Activated CD4-positive, alpha-beta T cell treated with anti-CD3 and anti-CD28 coated beads, Interleukin-2, amount 50 U/mL, for 4 hours (primary cell): ENCODE measurements around the gene ULK4.
"Not testable (repeated sequence)": the region's sequence is repeated elsewhere in the genome, so short reads cannot be mapped to it uniquely, and the experiment has no call there.

ENCODE experiments used
- DNase-seq, 2 experiments: peaks; one replicate each; pipeline ENCODE4 v3.0.0-alpha.2; 2020

Gene ULK4

DNA sequence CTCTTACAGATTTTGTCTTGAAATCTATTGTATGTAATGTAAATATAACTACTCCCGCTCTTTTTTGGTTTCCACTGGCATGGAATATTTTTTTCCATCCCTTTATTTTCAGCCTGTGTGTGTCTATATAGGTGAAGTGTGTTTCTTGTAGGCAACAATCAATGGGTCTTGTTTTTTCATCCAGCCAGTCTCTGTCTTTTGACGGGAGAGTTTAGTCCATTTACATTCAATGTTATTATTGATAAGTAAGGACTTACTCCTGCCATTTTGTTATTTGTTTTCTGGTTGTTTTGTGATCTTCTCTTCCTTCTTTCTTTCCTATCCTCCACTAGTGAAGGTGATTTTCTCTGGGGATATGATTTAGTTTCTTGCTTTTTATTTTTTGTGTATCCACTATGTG, 101.4 kb downstream of the ULK4 start:
- not testable (repeated sequence) for DNase-seq

DNA sequence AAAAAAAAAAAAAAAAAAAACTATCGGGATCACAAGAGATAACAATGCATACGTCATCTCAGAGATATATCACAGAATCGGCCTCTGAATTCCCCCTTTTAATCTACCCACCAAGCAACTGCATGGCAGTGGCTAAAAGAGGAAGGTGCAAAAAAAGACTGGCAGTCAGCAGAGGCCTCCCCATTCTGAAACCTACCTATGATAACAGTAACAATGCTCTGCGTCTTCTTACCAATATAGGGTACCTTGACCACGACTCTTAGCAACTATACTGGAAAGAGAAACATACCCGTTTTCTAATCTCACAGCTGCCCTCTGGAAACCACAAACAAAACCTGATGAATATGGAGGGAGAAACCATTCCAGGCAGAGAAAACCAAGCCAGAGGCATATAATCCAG, 106.9 kb downstream of the ULK4 start:
- DNase-seq, result no peak

DNA sequence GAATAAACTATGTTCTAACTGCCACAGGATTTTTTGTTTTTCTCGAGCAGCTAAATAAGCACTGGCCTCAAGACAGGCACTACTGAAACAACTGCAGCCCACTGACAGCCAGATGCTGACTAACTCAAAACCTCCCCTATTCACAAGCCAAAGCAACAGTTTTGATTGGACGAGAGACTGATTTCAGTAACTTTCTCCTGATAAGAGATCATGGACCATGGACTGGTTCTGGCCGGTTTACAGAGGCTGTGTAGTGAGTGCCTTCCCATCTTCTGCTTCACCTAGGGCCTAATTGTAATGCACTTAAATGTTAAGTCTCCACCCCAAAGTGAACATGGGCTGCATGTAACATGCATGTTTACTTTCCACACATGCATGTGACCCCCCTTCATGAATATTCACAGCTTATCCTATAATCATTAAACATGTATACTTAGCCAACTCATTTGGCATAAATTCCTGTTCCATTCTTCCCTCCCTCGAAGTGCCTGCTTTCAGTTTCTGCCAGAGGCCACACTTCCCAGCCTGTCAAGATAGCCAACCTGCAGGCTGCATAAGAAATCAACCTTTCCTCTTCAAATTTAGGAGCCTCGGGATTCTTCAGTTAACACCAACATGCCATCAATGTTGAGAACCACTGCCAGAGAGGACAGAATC, 108.2 kb downstream of the ULK4 start:
- DNase-seq, result no peak

DNA sequence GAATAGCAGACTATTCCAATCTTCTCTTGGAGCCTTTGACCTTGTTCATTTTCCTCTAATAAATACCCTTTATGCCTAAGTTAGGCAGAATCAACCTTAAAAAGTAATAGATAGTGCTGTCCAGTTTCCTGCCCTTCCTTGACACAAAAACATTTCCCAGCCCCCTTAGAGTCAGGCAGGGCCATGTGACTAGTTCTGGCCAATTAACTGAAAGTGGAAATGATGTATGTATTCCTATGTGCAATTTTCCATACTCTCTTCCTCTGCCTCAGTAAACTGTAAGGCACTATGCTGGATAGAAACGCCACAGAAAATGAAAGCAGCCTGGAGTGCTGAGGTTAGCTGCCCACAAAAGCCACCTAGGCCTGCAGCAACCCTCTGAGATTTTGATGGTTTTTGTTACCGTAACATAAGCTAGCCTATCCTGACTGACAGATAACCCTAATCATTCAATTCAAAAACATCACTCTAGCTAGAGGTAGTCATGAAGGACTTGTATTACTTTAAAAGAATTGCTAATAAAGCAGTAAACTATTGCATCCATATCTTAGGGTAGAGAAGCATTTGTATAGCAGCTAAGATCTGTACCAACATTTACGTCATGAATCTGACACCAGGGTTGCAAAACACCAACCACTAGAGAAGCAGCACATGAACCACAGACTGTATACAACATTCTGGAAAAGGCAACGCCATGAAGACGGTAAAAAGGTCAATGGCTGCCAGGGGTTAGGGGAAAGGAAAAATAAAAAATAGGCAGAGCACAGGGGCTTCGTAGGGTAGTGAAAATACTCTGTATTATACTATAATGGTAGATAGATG, 112.9 kb downstream of the ULK4 start:
- DNase-seq, result no peak

DNA sequence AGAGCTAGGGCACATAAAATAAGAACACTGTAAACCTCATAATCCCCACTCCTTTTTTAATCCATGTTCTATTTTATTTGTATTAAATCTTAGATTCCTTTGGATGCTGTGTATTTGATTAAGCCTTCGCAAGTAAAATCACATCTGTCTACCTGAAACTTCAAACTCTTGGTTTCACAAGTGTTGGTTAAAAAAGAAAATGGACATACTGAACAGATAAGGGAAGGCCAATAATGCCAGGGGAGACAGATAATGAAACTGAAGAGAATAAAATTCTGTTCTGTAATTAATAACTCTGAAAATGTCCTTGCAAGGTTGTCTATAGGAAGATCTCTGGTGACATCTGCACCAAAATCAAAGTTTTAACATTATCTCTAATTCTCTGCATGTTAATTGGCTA, 114.2 kb downstream of the ULK4 start:
- DNase-seq, result no peak

DNA sequence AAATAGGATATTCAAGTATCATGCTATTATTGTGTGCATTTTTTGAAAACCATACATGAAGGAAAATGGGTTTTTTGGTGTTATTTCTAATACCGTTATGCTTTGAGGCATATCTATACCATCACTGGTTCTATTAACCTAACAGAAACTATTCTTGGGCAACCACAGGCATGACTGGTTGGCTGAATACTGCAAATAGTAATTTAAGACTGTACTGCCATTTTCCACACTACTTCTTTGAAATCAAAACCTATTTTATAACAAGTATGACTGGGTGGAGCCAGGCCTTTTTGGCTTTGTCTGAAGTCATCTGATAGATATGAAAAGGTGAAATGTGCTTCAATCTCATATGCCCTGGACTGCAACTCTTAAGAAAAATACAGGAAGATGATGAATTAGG, 115.1 kb downstream of the ULK4 start:
- DNase-seq, result no peak

GRCh38 chr3:41845826-41846225, 116.1 kb downstream of the ULK4 start:
- DNase-seq, result no peak

GRCh38 chr3:41844256-41844655, 117.6 kb downstream of the ULK4 start:
- DNase-seq, result not testable (repeated sequence)

DNA sequence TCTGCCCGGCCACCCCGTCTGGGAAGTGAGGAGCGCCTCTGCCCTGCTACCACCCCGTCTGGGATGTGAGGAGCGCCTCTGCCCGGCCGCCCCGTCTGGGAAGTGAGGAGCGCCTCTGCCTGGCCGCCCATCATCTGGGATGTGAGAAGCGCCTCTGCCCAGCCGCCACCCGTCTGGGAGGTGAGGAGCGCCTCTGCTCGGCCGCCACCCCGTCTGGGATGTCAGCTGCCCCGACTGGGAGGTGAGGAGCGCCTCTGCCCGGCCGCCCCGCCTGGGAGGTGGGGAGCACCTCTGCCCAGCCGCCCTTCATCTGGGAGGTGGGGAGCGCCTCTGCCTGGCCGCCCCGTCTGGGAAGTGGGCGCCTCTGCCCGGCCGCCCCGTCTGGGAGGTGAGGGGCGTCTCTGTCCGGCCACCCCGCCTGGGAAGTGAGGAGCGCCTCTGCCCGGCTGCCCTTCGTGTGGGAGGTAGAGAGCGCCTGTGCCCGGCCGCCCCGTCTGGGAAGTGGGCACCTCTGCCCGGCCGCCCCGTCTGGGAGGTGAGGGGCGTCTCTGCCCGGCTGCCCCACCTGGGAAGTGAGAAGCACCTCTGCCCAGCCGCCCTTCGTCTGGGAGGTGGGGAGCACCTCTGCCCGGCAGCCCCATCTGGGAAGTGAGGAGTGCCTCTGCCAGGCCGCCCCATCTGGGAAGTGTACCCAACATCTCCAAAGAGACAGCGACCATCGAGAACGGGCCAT, 120.8 kb downstream of the ULK4 start:
- DNase-seq, result not testable (repeated sequence)

GRCh38 chr3:41836360-41837134, 125.4 kb downstream of the ULK4 start:
- DNase-seq, result no peak

DNA sequence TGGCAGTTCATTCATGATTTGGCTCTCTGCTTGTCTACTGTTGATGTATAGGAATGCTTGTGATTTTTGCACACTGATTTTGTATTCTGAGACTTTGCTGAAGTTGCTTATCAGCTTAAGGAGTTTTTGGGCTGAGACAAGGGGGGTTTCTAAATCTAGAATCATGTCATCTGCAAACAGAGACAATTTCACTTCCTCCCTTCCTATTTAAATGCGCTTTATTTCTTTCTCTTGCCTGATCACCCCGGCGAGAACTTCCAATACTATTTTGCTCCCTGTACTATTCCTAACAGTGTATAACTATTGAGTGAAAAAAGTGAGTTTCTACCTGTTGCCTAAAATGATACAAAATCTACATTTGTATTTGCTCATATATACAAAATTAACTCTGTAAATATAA, 128.3 kb downstream of the ULK4 start:
- no peak for DNase-seq

- DNase-seq, result no peak
Observed at GRCh38 chr3:41819236-41819635, 142.7 kb downstream of the ULK4 start.

- no peak for DNase-seq
Observed at GRCh38 chr3:41808618-41809017, 153.3 kb downstream of the ULK4 start.

DNA sequence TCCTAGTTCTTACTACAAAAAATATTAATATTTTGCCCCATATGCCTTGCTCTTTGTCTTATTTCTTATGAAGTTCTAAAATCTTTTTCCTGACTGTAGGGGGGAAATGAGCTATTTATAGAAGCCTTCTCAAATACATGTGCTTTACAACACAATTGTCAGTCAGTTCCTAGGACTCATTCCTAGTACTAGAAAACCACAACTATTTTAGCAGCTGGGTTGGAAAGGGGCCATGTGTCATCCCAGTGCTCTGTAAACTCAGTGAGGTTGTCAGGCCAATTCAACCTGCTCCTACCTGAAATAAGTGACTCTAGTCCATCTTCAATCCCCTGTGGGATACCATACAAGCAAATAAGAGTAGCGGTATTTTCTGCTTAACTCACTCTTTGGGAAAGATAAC, 153.8 kb downstream of the ULK4 start:
- no peak for DNase-seq

- DNase-seq, result no peak
Observed at GRCh38 chr3:41794748-41795589, 166.9 kb downstream of the ULK4 start.

DNA sequence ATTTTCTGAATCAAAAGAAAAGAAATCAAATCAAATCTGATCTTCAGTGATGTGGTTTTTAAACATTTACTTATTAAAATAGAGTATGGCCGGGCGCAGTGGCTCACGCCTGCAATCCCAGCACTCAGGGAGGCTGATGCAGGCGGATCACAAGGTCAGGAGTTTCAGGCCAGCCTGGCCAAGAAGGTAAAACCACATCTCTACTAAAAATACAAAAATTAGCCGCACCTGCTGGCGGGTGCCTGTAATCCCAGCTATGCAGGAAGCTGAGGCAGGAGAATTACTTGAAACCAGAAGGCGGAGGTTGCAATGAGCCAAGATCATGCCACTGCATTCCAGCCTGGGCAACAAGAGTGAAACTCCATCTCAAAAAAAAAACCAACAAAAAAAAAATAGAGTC, 169.1 kb downstream of the ULK4 start:
- DNase-seq, result no peak

DNA sequence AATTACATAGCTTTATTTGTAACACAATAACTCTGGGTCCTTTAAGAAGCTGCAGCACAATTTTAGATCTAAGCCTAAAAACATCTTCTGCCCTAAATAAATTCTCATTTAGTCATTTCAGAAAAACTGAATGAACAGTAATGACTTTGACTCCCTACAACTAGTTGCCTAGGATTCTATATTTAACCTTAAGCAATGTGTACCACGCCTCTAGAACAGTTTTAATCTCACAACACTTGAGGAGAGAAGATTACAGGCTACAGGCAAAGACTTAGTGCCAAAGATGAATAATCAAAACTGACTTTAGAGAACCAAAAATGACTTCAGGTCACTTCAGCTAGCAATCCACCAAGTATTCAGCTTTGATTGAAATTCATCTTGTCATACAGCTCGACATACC, 192.8 kb downstream of the ULK4 start:
- DNase-seq, result no peak

DNA sequence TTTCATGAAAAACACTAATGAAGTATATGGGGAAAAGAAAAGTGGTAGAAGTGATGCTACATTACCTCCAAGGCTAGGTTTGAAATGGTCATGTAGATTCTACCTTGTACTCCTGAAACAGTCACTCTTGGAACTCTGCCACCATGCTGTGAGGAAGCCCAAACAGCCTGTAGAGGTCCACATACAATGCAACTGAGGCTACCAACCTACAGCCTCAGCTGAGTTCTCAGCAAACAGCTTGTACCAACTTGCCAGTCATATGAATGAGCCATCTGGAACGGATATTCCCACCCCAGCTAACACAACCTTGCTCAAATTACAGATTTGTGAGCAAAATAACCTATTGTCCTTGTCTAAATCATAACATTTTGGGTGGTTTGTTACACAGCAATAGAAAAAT, 193.5 kb downstream of the ULK4 start:
- DNase-seq, result no peak

- DNase-seq, result not testable (repeated sequence)
Observed at GRCh38 chr3:41762867-41763266, 199.0 kb downstream of the ULK4 start.

DNA sequence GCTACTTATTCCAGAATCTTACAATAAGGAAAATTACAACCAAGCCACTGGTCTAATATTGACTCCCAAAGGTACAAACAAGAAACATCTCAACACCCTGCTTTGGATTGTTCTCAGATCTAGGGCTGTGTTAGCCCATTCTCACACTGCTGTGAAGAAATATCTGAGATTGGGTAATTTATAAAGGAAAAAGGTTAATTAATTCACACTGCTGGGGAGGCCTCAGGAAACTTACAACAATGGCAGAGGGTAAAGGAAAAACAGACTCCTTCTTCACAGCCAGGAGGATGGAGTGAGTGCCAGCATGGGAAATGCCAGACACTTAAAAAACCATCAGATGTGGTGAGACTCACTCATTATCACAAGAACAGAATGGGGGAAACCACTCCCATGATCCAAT, 208.3 kb downstream of the ULK4 start:
- no peak for DNase-seq

DNA sequence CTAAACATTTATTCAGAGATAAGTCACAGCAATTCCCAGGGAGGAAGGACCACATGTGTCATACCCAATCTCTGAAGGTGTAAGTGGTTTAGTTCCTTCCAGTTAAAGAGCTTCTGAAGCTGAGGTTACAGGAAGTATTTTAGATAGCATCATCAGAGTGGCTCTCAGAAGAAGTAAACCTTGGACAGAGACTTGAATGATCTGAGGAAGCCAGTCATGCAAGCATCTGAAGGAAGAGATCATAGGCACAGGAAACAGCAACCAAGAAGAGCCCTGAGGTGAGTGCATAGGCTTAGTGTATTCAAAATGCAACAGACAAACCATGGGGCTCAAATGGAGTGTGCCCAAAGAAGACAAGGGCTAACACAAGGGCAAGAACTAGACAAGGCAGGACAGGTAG, 210.3 kb downstream of the ULK4 start:
- no peak for DNase-seq

DNA sequence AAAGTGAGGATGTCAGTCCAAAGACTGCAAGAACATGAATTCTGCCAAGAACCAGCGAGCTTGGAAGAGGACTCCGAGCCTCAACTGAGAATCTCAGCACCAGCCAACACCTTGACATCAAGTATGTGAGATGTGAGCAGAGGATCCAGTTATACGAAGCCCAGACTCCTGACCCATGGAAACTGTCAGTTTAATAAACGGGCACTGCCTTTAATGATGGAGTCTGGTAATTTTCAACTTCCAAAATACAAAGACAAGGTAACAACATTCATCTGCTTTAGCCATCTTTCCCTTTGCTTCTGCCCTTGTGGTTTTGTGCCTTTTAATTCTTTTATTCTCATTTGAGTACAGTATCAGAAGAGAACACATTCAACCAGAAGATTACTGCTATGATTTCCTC, 211.9 kb downstream of the ULK4 start:
- DNase-seq, result no peak
